GM21423 (cell line): ENCODE data around the gene BAZ2B.
A peak's percentile ranks its signal among the peaks of the same experiment; 100 is the strongest.

ENCODE experiments used
- ATAC-seq: cut with Tn5 transposase; IDR thresholded peaks from one replicate; pipeline ENCODE4 v1.9.1; 2021; ENCODE audit warnings: mild to moderate bottlenecking, moderate library complexity; ENCODE audit not compliant: unreplicated experiment

The BAZ2B gene

GRCh38 chr2:159349674-159350299, 266.6 kb downstream of the BAZ2B start:
- ATAC-seq = no peak

- ATAC-seq = no peak
Measured at GRCh38 chr2:159326569-159327255, 289.6 kb downstream of the BAZ2B start.

- ATAC-seq = no peak
Measured at GRCh38 chr2:159322419-159322818, 293.9 kb downstream of the BAZ2B start.

GRCh38 chr2:159317392-159318088, 298.8 kb downstream of the BAZ2B start:
- ATAC-seq = peak; percentile 78

- no peak for ATAC-seq
Measured at GRCh38 chr2:159307942-159308341, 308.4 kb downstream of the BAZ2B start.

GRCh38 chr2:159300586-159300985, 315.8 kb downstream of the BAZ2B start:
- ATAC-seq = no peak

- no peak for ATAC-seq
Measured at GRCh38 chr2:159298967-159299366, 317.4 kb downstream of the BAZ2B start.

- no peak for ATAC-seq
Measured at GRCh38 chr2:159297042-159297707, 319.2 kb downstream of the BAZ2B start.

- ATAC-seq = no peak
Measured at GRCh38 chr2:159292157-159292556, 324.2 kb downstream of the BAZ2B start.

GRCh38 chr2:159290289-159290907, 325.9 kb downstream of the BAZ2B start:
- ATAC-seq = no peak

GRCh38 chr2:159287733-159288132, 328.6 kb downstream of the BAZ2B start:
- no peak for ATAC-seq

- ATAC-seq = peak; percentile 89
Measured at GRCh38 chr2:159286709-159287441, 329.5 kb downstream of the BAZ2B start.

GRCh38 chr2:159285929-159286708, 330.2 kb downstream of the BAZ2B start, which contains the start of gene WDSUB1:
Gene WDSUB1, minus strand, starts transcription at chr2:159286703. Its CDS starts 3,634 bp downstream, at chr2:159283069.
- ATAC-seq = peak; percentile 7

- no peak for ATAC-seq
Measured at GRCh38 chr2:159285433-159285832, 330.9 kb downstream of the BAZ2B start.

GRCh38 chr2:159283529-159283928, 332.8 kb downstream of the BAZ2B start:
- ATAC-seq = no peak

- ATAC-seq = no peak
Measured at GRCh38 chr2:159281002-159281401, 335.3 kb downstream of the BAZ2B start.

- ATAC-seq = no peak
Measured at GRCh38 chr2:159279700-159280099, 336.6 kb downstream of the BAZ2B start.

- peak; percentile 53 for ATAC-seq
Measured at GRCh38 chr2:159275111-159275510, 341.2 kb downstream of the BAZ2B start.

- no peak for ATAC-seq
Measured at GRCh38 chr2:159272156-159272555, 344.2 kb downstream of the BAZ2B start.
